H1 (cell line): ENCODE results near the gene RALGAPA1. TPM values are rescaled to one million over a fixed set of nuclear protein-coding genes. Genes with fewer than 3 reads are reported as not detected.

Experiments used
- CTCF ChIA-PET: fragments of 300-600 bp; sonication (Branson Sonifier 250); formaldehyde crosslinking; loops from one replicate; lab custom pipeline; 2021; ENCODE audit not compliant: partially characterized antibody; lab: Charles Lee
- POLR2A ChIA-PET: fragments of 300-600 bp; sonication (Branson Sonifier 250); formaldehyde crosslinking; loops from one replicate; lab custom pipeline; 2021; ENCODE audit warnings: inconsistent platforms; ENCODE audit not compliant: partially characterized antibody; lab: Charles Lee
- DNase-seq, 2 experiments: peaks; one replicate each; pipeline versions ENCODE4 v3.0.0 to v3.0.0-alpha.2; 2010 to 2022; ENCODE audit warnings: low spot score in 2 of 2, low read depth in 1 of 2, mixed read lengths in 1 of 2
- FAIRE-seq: peaks from 2 replicates; lab custom pipeline; 2011; peaks lifted over from hg19 to GRCh38; lab: Jason Lieb, UNC
- H2AFZ ChIP-seq: 2 replicates; pipeline ENCODE4 v1.8.1; 2012; ENCODE audit warnings: low read length, inconsistent platforms
- H2AK5ac ChIP-seq: 2 replicates; pipeline ENCODE4 v1.6.1; 2013; ENCODE audit warnings: low read depth, low read length
- H2BK120ac ChIP-seq: replicated peaks from 2 replicates; pipeline ENCODE3; 2013; ENCODE audit warnings: low read depth, low read length, inconsistent platforms
- H2BK12ac ChIP-seq: 2 replicates; pipeline ENCODE4 v1.6.1; 2013; ENCODE audit warnings: low read depth, low read length
- H2BK15ac ChIP-seq: 2 replicates; pipeline ENCODE4 v1.6.1; 2013; ENCODE audit warnings: low read length
- H2BK20ac ChIP-seq: 2 replicates; pipeline ENCODE4 v1.6.1; 2013; ENCODE audit warnings: low read length
- H2BK5ac ChIP-seq: 2 replicates; pipeline ENCODE4 v1.6.1; 2013; ENCODE audit warnings: low read depth, low read length
- H3K14ac ChIP-seq: 2 replicates; pipeline ENCODE4 v1.6.1; 2013; ENCODE audit warnings: inconsistent platforms; ENCODE audit not compliant: insufficient read length
- H3K18ac ChIP-seq: 2 replicates; pipeline ENCODE4 v1.6.1; 2013; ENCODE audit warnings: low read length; ENCODE audit errors: extremely low read depth
- H3K23ac ChIP-seq: 2 replicates; pipeline ENCODE4 v1.6.1; 2013; ENCODE audit warnings: inconsistent platforms; ENCODE audit not compliant: insufficient read length
- H3K23me2 ChIP-seq: 2 replicates; pipeline ENCODE4 v1.6.1; 2013; ENCODE audit warnings: low read depth, low read length
- H3K27ac ChIP-seq: 2 replicates; pipeline ENCODE4 v1.6.1; 2011; ENCODE audit warnings: low read depth, low read length, inconsistent platforms
- H3K27me3 ChIP-seq, 4 experiments: replicated peaks in 1 of 4; 1 replicate in 1 of 4; 2 replicates in 3 of 4; pipeline versions ENCODE4 v1.6.1 to v1.8.1; 2011 to 2013; ENCODE audit warnings: low read length in 3 of 4, mild to moderate bottlenecking in 3 of 4, inconsistent platforms in 2 of 4, mixed read lengths in 2 of 4, moderate library complexity in 1 of 4; ENCODE audit not compliant: control insufficient read depth in 3 of 4, insufficient read depth in 3 of 4; ENCODE audit errors: extremely low read depth in 1 of 4
- H3K36me3 ChIP-seq, 4 experiments: 2 replicates each; pipeline versions ENCODE4 v1.6.1 to v1.8.1; 2011 to 2013; ENCODE audit warnings: mild to moderate bottlenecking in 4 of 4, low read length in 3 of 4, moderate library complexity in 2 of 4, control low read depth in 1 of 4, inconsistent platforms in 1 of 4; ENCODE audit not compliant: insufficient read depth in 4 of 4, control insufficient read depth in 2 of 4
- H3K4ac ChIP-seq: replicated peaks from 2 replicates; pipeline ENCODE3; 2013; ENCODE audit warnings: low read length, low read depth, mixed read lengths, inconsistent platforms; ENCODE audit not compliant: insufficient read length
- H3K4me1 ChIP-seq, 4 experiments: replicated peaks in 1 of 4; 1 replicate in 1 of 4; 2 replicates in 3 of 4; pipeline versions ENCODE4 v1.6.1 to v1.8.1; 2011 to 2013; ENCODE audit warnings: low read length in 3 of 4, inconsistent platforms in 2 of 4, mixed read lengths in 1 of 4; ENCODE audit not compliant: insufficient read depth in 4 of 4, control insufficient read depth in 3 of 4
- H3K4me2 ChIP-seq, 2 experiments: 2 replicates each; pipeline versions ENCODE4 v1.6.1 to v1.8.1; 2011 to 2013; ENCODE audit warnings: low read depth in 2 of 2, low read length in 2 of 2, control low read depth in 1 of 2, inconsistent platforms in 1 of 2, mild to moderate bottlenecking in 1 of 2; ENCODE audit not compliant: insufficient read depth in 1 of 2
- H3K4me3 ChIP-seq, 4 experiments: fragments of 200-600, 300-600 bp in 1 of 4; sonication (generic), shearing (Covaris generic), sonication (Bioruptor Twin) in 1 of 4; 2 replicates each; pipeline versions ENCODE4 v1.5.1 to v1.8.1; 2011 to 2016; ENCODE audit warnings: low read length in 4 of 4, low read depth in 3 of 4, control low read depth in 2 of 4, inconsistent platforms in 2 of 4, mild to moderate bottlenecking in 2 of 4, mixed read lengths in 1 of 4, moderate library complexity in 1 of 4; ENCODE audit not compliant: insufficient read depth in 2 of 4; ENCODE audit errors: extremely low read depth in 1 of 4
- H3K56ac ChIP-seq: replicated peaks from 2 replicates; pipeline ENCODE3; 2013; ENCODE audit warnings: low read depth, mild to moderate bottlenecking, mixed read lengths, low read length, inconsistent platforms; ENCODE audit not compliant: insufficient read length
- H3K79me1 ChIP-seq: 2 replicates; pipeline ENCODE4 v1.6.1; 2013; ENCODE audit warnings: low read depth, low read length, control low read depth
- H3K79me2 ChIP-seq, 2 experiments: 2 replicates each; pipeline versions ENCODE4 v1.6.1 to v1.8.1; 2012 to 2013; ENCODE audit warnings: low read length in 2 of 2, mild to moderate bottlenecking in 2 of 2, inconsistent platforms in 1 of 2; ENCODE audit not compliant: insufficient read depth in 2 of 2, control insufficient read depth in 1 of 2
- H3K9ac ChIP-seq, 4 experiments: replicated peaks in 1 of 4; 1 replicate in 1 of 4; 2 replicates in 3 of 4; pipeline versions ENCODE4 v1.6.1 to v1.8.1; 2011 to 2013; ENCODE audit warnings: low read depth in 3 of 4, low read length in 3 of 4, control low read depth in 2 of 4, mild to moderate bottlenecking in 2 of 4, moderate library complexity in 2 of 4, inconsistent platforms in 1 of 4; ENCODE audit errors: extremely low read depth in 1 of 4
- H3K9me3 ChIP-seq, 2 experiments: 2 replicates each; pipeline versions ENCODE4 v1.6.1 to v1.8.1; 2012 to 2013; ENCODE audit warnings: mild to moderate bottlenecking in 2 of 2, moderate library complexity in 2 of 2, control low read depth in 1 of 2, inconsistent platforms in 1 of 2, low read depth in 1 of 2, low read length in 1 of 2, mixed read lengths in 1 of 2; ENCODE audit not compliant: insufficient read depth in 2 of 2
- H4K20me1 ChIP-seq, 2 experiments: replicated peaks in 1 of 2; 2 replicates each; pipeline versions ENCODE3 to v1.8.1; 2011 to 2013; ENCODE audit warnings: inconsistent platforms in 2 of 2, low read length in 2 of 2, mild to moderate bottlenecking in 1 of 2; ENCODE audit not compliant: insufficient read depth in 2 of 2, control insufficient read depth in 1 of 2
- H4K5ac ChIP-seq: 2 replicates; pipeline ENCODE4 v1.6.1; 2013; ENCODE audit warnings: low read length, low read depth, mixed read lengths, inconsistent platforms; ENCODE audit not compliant: insufficient read length
- H4K8ac ChIP-seq: 2 replicates; pipeline ENCODE4 v1.8.0; 2013; ENCODE audit warnings: mild to moderate bottlenecking, moderate library complexity, low read length, inconsistent platforms; ENCODE audit not compliant: insufficient read depth; ENCODE audit errors: extremely low read depth
- H4K91ac ChIP-seq: replicated peaks from 2 replicates; pipeline ENCODE3; 2013; ENCODE audit warnings: low read length, mixed read lengths, inconsistent platforms; ENCODE audit not compliant: insufficient read length
- CBX5 ChIP-seq: fragments of 300-800, 300-1000 bp; sonication (generic); IDR thresholded peaks from 2 replicates; pipeline ENCODE4 v1.7.1; 2016; ENCODE audit warnings: antibody characterized with exemption, low read length, low read depth
- CBX8 ChIP-seq: fragments of 300-800, 300-1000 bp; sonication (generic); IDR thresholded peaks from 2 replicates; pipeline ENCODE4 v1.7.1; 2016; ENCODE audit warnings: low read depth, low read length, borderline replicate concordance
- CHD1 ChIP-seq: IDR thresholded peaks from 2 replicates; pipeline ENCODE4 v1.6.1; 2012; ENCODE audit warnings: low read depth, low read length, improper control_type of control experiment
- CREB1 ChIP-seq: IDR thresholded peaks from 2 replicates; pipeline ENCODE4 v1.6.1; 2012; ENCODE audit warnings: inconsistent platforms
- EZH2 ChIP-seq: fragments of 200-600 bp; sonication (generic); IDR thresholded peaks from 2 replicates; pipeline ENCODE4 v1.7.1; 2012; ENCODE audit warnings: low read depth, mild to moderate bottlenecking, moderate library complexity, low read length, inconsistent platforms; ENCODE audit not compliant: severe bottlenecking
- GABPA ChIP-seq: IDR thresholded peaks from 2 replicates; pipeline ENCODE4 v1.6.1; 2011; ENCODE audit warnings: mild to moderate bottlenecking, low read length, moderate library complexity, borderline replicate concordance; ENCODE audit not compliant: insufficient read depth
- GTF2F1 ChIP-seq: IDR thresholded peaks from 2 replicates; pipeline ENCODE4 v1.6.1; 2012; ENCODE audit warnings: low read depth, low read length, improper control_type of control experiment, borderline replicate concordance
- JUN ChIP-seq: IDR thresholded peaks from 2 replicates; pipeline ENCODE4 v1.6.1; 2011; ENCODE audit warnings: low read depth, mild to moderate bottlenecking, improper control_type of control experiment, low read length
- JUND ChIP-seq: IDR thresholded peaks from 2 replicates; pipeline ENCODE4 v1.6.1; 2011; ENCODE audit warnings: mild to moderate bottlenecking, improper control_type of control experiment, low read length
- MAX ChIP-seq: IDR thresholded peaks from 2 replicates; pipeline ENCODE4 v1.6.1; 2012; ENCODE audit warnings: inconsistent platforms
- NRF1 ChIP-seq: IDR thresholded peaks from 2 replicates; pipeline ENCODE4 v1.6.1; 2011; ENCODE audit warnings: mild to moderate bottlenecking, low read depth, low read length, improper control_type of control experiment
- POLR2AphosphoS5 ChIP-seq: IDR thresholded peaks from 2 replicates; pipeline ENCODE4 v1.6.1; 2011; ENCODE audit warnings: low read depth, low read length
- RBBP5 ChIP-seq: IDR thresholded peaks from 2 replicates; pipeline ENCODE4 v1.7.1; 2012; ENCODE audit warnings: low read depth, mild to moderate bottlenecking, inconsistent platforms, low read length, moderate library complexity, borderline replicate concordance
- SP2 ChIP-seq: IDR thresholded peaks from 2 replicates; pipeline ENCODE4 v1.6.1; 2012; ENCODE audit warnings: mild to moderate bottlenecking, low read length, inconsistent platforms
- SUZ12 ChIP-seq: fragments of 200-600 bp; sonication (generic); IDR thresholded peaks from 2 replicates; pipeline ENCODE4 v1.6.1; 2012; ENCODE audit warnings: mild to moderate bottlenecking, inconsistent platforms, low read length, moderate library complexity, mixed read lengths
- YY1 ChIP-seq: IDR thresholded peaks from 2 replicates; pipeline ENCODE4 v1.6.1; 2011; ENCODE audit warnings: low read depth, mild to moderate bottlenecking, low read length
- WGBS, 2 experiments: shearing (Covaris generic) in 1 of 2; methylation state at CpG; one replicate each; pipeline versions ENCODE4 v1.1.6 to v1.1.7; 2013 to 2015; ENCODE audit warnings: low lambda C conversion rate in 2 of 2, mixed read lengths in 2 of 2, inconsistent platforms in 1 of 2, low coverage in 1 of 2, missing lambda C conversion rate in 1 of 2; ENCODE audit not compliant: insufficient replicate concordance in 2 of 2, insufficient coverage in 1 of 2, insufficient read length in 1 of 2; ENCODE audit errors: extremely low coverage in 1 of 2, missing lambda C conversion rate in 1 of 2; 5-methylcytosine and 5-hydroxymethylcytosine counted together
- polyA plus RNA-seq, 7 experiments: library from polyadenylated mRNA; depleted of rRNA in 3 of 7; stranded (reverse) in 5 of 7; unstranded in 2 of 7; fragments of >200 nt in 5 of 7; fragments of 200-250 nt in 2 of 7; gene quantifications; 1 replicate in 5 of 7; 2 replicates in 1 of 7; 4 replicates in 1 of 7; pipeline versions ENCODE4 v1.2.1 to v1.2.3, GENCODE V29; 2011 to 2013; ENCODE audit warnings: missing spikeins in 2 of 7, mixed read lengths in 2 of 7
- total RNA-seq: library from RNA; stranded (reverse); fragmentation: NEBNext Ultra II Directional; extraction: Animal tissue kit (Norgen Biotek cat#: 25700); gene quantifications from 2 replicates; pipeline ENCODE4 v1.2.1, GENCODE V29; 2021

Gene RALGAPA1
- total and polyA plus RNA-seq, 2 of the 8 experiments (the other 6 are each of a cell fraction or from before 2014, with no cell fraction given), result 4.2 to 26.7 TPM

GRCh38 chr14:35553808-35554207 is 255.3 kb downstream of the RALGAPA1 start:
- Histone ChIP-seq H2AFZ (no peak overlapping the region), H2BK15ac (no peak overlapping the region), H3K4me1 (peaks cover 0 to 3% (median 0%) of the 10 kb centered on the region in 4 experiments; a peak in 1 of 7 replicates), H4K8ac (no peak overlapping the region), H2AK5ac (no peak overlapping the region), H2BK12ac (no peak overlapping the region), H3K9ac (no peak overlapping the region), H4K91ac (no peak overlapping the region), H3K4ac (no peak overlapping the region), H4K20me1 (no peaks in the 10 kb centered on the region), H2BK120ac (no peak overlapping the region), H2BK5ac (no peak overlapping the region), H2BK20ac (no peak overlapping the region), H3K4me2 (no peak overlapping the region), H3K36me3 (no peaks in the 10 kb centered on the region), H3K27ac (no peak overlapping the region), H4K5ac (no peak overlapping the region), H3K27me3 (no peaks in the 10 kb centered on the region), H3K9me3 (no peaks in the 10 kb centered on the region), H3K14ac (no peak overlapping the region), H3K79me2 (no peaks in the 10 kb centered on the region), H3K4me3 (no peak overlapping the region), H3K56ac (no peak overlapping the region), H3K18ac (no peak overlapping the region), H3K79me1 (no peaks in the 10 kb centered on the region), H3K23me2 (no peaks in the 10 kb centered on the region), H3K23ac (no peak overlapping the region)
- 83% methylated on average over 1 of the region's 1 CpG; no CpG with 5 or more reads in 1 of the 2 experiments for WGBS, 2 experiments
- FAIRE-seq, result no peak
- DNase-seq, result no peak
- ChIA-PET CTCF (no interaction called here), POLR2A (no interaction called here)
- TF ChIP-seq SP2, result no peak
- no peak for TF ChIP-seq GTF2F1
- no peak for TF ChIP-seq RBBP5
- no peak for TF ChIP-seq YY1
- TF ChIP-seq MAX, result no peak
- no peak for TF ChIP-seq POLR2AphosphoS5
- no peak for TF ChIP-seq CBX5
- TF ChIP-seq EZH2, result no peak
- TF ChIP-seq CREB1, result no peak
- no peak for TF ChIP-seq JUND
- TF ChIP-seq GABPA, result no peak
- TF ChIP-seq SUZ12, result no peak
- no peak for TF ChIP-seq JUN
- TF ChIP-seq CBX8, result no peak
- TF ChIP-seq CHD1, result no peak
- TF ChIP-seq NRF1, result no peak
